Esophagus (tissue), 2 donors: ENCODE data around the gene SLC22A31. TPM values are rescaled to one million over a fixed set of nuclear protein-coding genes. Genes with fewer than 3 reads are reported as not detected.

ENCODE experiments used
- H3K27ac ChIP-seq, 2 donors: one replicate each; pipeline ENCODE4 v1.5.1; 2013; ENCODE audit warnings: low read depth in 2 of 2, mild to moderate bottlenecking in 2 of 2, inconsistent platforms in 1 of 2, low read length in 1 of 2, moderate library complexity in 1 of 2
- H3K27me3 ChIP-seq, 2 donors: one replicate each; pipeline ENCODE4 v1.6.1; 2013; ENCODE audit warnings: low read length in 2 of 2, control low read depth in 1 of 2, mild to moderate bottlenecking in 1 of 2; ENCODE audit not compliant: insufficient read depth in 2 of 2, control insufficient read depth in 1 of 2
- H3K36me3 ChIP-seq, 2 donors: one replicate each; pipeline ENCODE4 v1.6.1; 2013; ENCODE audit warnings: low read length in 1 of 2; ENCODE audit not compliant: control insufficient read depth in 2 of 2, insufficient read depth in 2 of 2
- H3K4me1 ChIP-seq, 2 donors: one replicate each; pipeline ENCODE4 v1.6.1; 2013; ENCODE audit warnings: low read length in 1 of 2; ENCODE audit not compliant: control insufficient read depth in 2 of 2, insufficient read depth in 2 of 2
- H3K4me3 ChIP-seq, 2 donors: one replicate each; pipeline ENCODE4 v1.5.1; 2013; ENCODE audit warnings: low read length in 2 of 2, mild to moderate bottlenecking in 2 of 2, low read depth in 1 of 2, moderate library complexity in 1 of 2
- H3K9me3 ChIP-seq, 2 donors: one replicate each; pipeline ENCODE4 v1.6.1; 2013; ENCODE audit warnings: mild to moderate bottlenecking in 2 of 2, low read depth in 1 of 2, low read length in 1 of 2, moderate library complexity in 1 of 2; ENCODE audit not compliant: control insufficient read depth in 2 of 2, insufficient read depth in 1 of 2
- WGBS, 2 donors: extraction: QIAGEN DNeasy Blood & Tissue Kit; methylation state at CpG; one replicate each; pipeline ENCODE4 v1.1.7; 2013; 5-methylcytosine and 5-hydroxymethylcytosine counted together
- polyA plus RNA-seq, 2 donors: library from polyadenylated mRNA; stranded (reverse); fragments of 200-250 nt; gene quantifications; one replicate each; pipeline ENCODE4 v1.2.3, GENCODE V29; 2013
- donor health status: healthy with polysubstance abuse.
- donor health status: Bipolar disorder and iron deficiency.

Gene SLC22A31
- polyA plus RNA-seq, 2 donors: 0.14 to 0.16 TPM

DNA sequence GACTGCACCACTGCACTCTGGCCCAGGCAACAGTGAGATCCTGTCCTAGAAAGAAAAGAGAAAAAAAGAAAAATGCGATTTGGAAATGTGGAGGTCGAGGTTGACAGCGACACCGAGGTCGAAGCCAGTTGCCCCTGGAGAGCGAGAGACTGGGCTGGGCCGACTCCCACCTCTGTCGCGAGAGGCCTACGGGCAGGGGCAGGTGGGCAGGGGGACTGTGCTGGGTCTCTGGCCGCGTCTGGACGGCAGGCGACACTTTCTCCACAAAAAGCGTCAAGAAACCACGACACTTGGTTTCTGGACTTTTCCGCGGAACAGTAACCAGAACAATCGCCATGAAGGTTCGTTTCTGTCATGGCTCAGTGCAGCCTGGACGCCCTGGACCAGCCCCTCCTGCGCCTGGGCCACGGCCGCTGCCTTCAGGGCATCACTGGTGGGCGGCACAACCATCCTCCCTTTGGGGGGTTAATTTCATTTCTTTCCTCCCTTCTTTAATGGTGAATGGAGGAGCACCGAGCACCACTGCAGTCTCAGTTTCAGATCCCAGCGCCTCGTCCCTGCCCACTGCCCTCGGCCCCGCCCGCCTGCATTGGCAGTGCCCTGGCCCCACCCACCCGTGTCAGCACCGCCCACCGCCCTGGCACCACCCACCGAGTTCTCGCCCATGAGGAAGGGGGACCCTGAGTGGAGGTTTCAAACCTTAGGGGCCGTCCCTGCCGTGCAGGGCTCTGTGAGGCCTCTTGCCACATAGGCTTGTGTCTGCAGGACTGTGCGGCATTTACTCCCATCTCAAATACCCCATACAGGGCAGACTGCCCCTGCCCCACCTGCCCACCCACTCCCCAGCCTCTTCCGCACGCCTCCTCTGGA, 47.3 kb downstream of the SLC22A31 start:
- 85 to 87% methylated on average over 40 to 41 of the region's 41 CpGs for WGBS, 2 donors

DNA sequence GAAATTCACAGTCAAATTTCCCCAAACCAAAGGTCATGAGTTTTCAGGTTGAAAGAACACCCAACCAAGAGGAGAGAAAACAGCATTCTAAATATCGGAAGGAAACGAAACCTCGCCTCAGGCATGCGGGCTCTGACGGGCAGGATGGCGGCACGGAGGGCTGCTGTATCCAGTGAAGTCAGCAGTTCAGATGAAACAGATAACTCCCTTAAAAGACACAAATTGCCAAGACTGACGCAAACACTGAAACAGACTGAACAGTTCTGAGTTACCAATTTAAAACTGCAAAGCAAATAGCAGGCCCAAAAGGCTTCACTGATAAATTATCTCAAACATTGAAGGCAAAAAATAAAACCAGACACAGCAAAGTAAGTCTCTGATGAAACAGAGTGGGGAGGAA, 49.4 kb downstream of the SLC22A31 start:
- Histone ChIP-seq H3K36me3 (peaks cover 3 to 11% of the 10 kb centered on the region in 2 donors), H3K9me3 (peaks cover 0 to 4% of the 10 kb centered on the region in 2 donors), H3K27ac (no peak overlapping the region), H3K4me3 (no peak overlapping the region), H3K27me3 (no peaks in the 10 kb centered on the region), H3K4me1 (peaks cover 3 to 25% of the 10 kb centered on the region in 2 donors)
- 94 to 96% methylated on average over 8 of the region's 8 CpGs for WGBS, 2 donors

More for the DNA sequence above, 47.3 kb downstream of the SLC22A31 start:
- Histone ChIP-seq H3K36me3 (peaks cover 3 to 7% of the 10 kb centered on the region in 2 donors), H3K27me3 (no peaks in the 10 kb centered on the region), H3K4me3 (no peak overlapping the region), H3K4me1 (peaks cover 3 to 25% of the 10 kb centered on the region in 2 donors), H3K9me3 (peaks cover 0 to 4% of the 10 kb centered on the region in 2 donors), H3K27ac (no peak overlapping the region)

DNA sequence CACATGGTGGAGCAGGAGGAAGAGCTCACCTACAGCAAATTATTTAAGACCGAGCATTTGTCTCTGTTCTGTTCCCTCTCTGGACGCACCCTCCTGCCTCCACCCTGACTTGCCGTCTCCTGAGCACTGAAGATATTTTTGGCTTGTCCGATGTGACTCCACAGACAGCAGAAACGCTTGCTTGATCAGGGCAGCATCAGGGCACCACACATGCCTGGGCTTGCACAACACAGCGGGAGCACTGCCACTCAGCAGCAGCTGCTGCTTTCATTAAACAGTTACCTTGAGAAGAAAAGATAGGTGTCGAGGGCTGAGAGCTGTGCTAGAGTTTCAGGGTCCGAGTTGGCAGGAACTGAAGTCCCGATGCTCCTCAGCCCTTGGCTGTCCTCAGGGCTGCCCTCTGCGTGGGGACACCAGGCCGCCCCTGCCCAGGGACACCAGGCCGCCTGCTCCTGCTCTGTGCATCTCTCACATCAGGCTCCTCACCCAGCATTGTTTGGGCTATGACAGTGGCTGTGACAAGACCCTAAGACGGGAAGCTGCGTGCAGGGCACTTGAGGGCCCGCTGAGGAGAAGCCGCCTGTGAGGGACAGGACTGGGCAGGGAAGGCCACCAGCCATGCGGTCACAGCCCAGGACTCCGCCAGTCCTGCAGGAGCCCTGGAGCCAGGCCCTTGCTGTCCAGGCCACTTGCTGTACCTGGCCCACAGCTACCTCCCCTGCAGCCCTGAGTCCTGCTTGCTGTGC, 50.1 kb downstream of the SLC22A31 start:
- H3K36me3 ChIP-seq: peaks cover 3 to 18% of the 10 kb centered on the region in 2 donors
- no peak overlapping the region for H3K27ac ChIP-seq

DNA sequence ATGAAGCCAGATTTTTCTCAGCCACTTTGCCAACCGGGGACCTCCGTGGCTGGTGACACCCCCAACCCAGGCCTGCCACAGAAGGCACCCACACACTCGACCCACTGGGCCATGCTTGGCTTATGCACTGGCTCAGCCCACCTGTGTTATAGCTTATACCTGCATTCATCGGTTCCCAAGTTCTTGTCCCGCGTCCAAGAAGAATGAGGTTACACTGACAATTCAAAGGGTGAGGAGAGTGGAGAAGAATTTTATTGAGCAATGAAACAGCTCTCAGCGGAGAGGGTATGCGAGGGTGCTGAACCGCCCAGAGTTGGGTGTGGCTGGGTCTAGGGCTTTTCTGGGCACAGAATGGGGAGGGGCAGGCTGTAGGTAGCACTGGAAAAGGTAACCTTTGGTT, 51.0 kb downstream of the SLC22A31 start:
- peaks cover 3 to 16% of the 10 kb centered on the region in 2 donors for H3K4me1 ChIP-seq
- no peak overlapping the region for H3K4me3 ChIP-seq
- H3K27ac ChIP-seq: no peak overlapping the region
- peaks cover 0 to 4% of the 10 kb centered on the region in 2 donors for H3K9me3 ChIP-seq
- peaks cover 3 to 24% of the 10 kb centered on the region in 2 donors for H3K36me3 ChIP-seq
- WGBS, 2 donors: 92 to 93% methylated on average over 9 of the region's 9 CpGs
- H3K27me3 ChIP-seq: no peaks in the 10 kb centered on the region

More for the DNA sequence above, 50.1 kb downstream of the SLC22A31 start:
- WGBS, 2 donors: 83 to 90% methylated on average over 18 of the region's 18 CpGs
- H3K4me3 ChIP-seq: no peak overlapping the region
- no peaks in the 10 kb centered on the region for H3K27me3 ChIP-seq
- H3K4me1 ChIP-seq: peaks cover 3 to 22% of the 10 kb centered on the region in 2 donors
- H3K9me3 ChIP-seq: peaks cover 0 to 4% of the 10 kb centered on the region in 2 donors

DNA sequence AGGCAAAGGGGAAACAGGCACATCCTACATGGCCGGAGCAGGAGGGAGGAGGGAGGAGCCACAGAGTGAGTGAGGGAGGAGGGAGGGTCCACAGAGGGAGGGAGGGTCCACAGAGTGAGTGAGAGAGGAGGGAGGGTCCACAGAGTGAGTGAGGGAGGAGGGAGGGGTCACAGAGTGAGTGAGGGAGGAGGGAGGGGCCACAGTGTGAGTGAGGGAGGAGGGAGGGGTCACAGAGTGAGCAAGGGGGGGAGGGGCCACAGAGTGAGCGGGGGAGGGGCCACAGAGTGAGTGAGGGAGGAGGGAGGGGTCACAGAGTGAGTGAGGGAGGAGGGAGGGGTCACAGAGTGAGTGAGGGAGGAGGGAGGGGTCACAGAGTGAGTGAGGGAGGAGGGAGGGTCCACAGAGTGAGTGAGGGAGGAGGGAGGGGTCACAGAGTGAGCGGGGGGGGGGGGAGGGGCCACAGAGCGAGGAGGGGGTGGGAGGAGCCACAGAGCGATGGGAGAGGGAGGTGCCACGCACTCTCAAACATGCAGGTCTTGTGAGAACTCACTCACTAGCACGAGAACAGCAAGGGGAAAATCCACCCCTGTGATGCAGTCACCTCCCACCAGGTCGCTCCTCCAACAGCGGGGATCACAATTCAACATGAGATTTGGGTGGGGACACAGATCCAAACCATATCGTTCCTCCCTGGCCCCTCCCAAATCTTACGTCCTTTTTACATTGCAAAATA, 53.1 kb downstream of the SLC22A31 start:
- no peak overlapping the region for H3K27ac ChIP-seq
- 83 to 88% methylated on average over 7 to 11 of the region's 11 CpGs for WGBS, 2 donors
- peaks cover 3 to 5% of the 10 kb centered on the region in 2 donors for H3K4me1 ChIP-seq
- H3K4me3 ChIP-seq: no peak overlapping the region
- H3K36me3 ChIP-seq: peaks cover 3 to 27% of the 10 kb centered on the region in 2 donors
- H3K27me3 ChIP-seq: no peaks in the 10 kb centered on the region
- H3K9me3 ChIP-seq: peaks cover 0 to 4% of the 10 kb centered on the region in 2 donors

DNA sequence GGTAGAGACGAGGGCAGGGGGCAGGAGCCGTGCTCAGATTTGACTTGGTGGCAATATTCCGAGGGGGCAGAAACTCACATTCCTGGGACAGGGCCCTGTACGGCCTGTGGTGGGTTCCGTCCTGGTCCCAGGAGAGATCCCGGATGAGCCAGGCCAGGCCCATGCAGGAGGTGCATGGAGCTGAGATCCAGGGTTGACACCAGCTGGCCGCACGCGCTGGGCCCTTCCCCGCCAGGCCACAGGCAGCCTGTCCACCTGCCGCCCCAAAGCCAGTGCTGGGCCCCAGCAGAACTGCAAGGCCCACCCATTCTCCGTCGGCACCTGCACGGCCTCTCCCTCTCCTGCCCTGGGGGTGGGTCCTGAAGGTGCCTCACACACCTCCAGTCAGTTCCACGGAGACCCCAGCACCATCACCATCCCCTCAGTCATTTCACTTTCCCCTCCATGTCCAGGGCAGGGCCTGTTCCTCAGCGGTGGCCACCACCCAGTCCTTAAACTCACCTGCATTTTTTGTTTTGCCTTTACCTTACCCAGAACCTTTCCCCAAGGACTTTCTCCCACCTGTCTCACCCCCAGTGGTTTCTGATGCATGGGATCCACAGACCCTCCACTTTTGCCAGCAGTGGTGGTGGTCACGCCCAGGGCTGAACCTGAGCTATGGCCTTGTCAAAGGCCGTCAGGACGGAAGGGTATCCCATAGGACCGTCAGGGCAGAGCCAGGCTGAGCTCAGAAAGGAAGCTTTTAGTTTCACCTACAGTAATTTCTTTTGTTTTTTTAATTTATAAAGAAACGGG, 53.9 kb downstream of the SLC22A31 start:
- Histone ChIP-seq H3K27me3 (no peaks in the 10 kb centered on the region), H3K4me3 (no peak overlapping the region), H3K27ac (no peak overlapping the region), H3K4me1 (peaks cover 3 to 5% of the 10 kb centered on the region in 2 donors), H3K36me3 (peaks cover 3 to 31% of the 10 kb centered on the region in 2 donors), H3K9me3 (peaks cover 0 to 7% of the 10 kb centered on the region in 2 donors)
- 96% methylated on average over 19 to 21 of the region's 21 CpGs for WGBS, 2 donors

Other genes starting within 250 kb of the SLC22A31 start
- 1 to 10 TPM in 1 of 2 donors, under 1 TPM in 1; 0.93 to 1.4 TPM for gene CBFA2T3, start 223.3 kb downstream of the SLC22A31 start, polyA plus RNA-seq
- gene ACSF3, start 106.7 kb downstream of the SLC22A31 start, polyA plus RNA-seq: 10 to 100 TPM; 14.1 to 22.3 TPM
- not detected for gene CDH15, start 28.8 kb downstream of the SLC22A31 start, polyA plus RNA-seq
- gene ZNF778, start 17.2 kb upstream of the SLC22A31 start, polyA plus RNA-seq: 1 to 10 TPM; 1.4 to 2.9 TPM